Cardiac fibroblast (primary cell): Measurements from ENCODE around the gene TMEM184B.

Experiments
- DNase-seq, 2 donors: peaks; one replicate each; pipeline versions ENCODE4 v3.0.0 to v3.0.0-alpha.2; 2010; ENCODE audit warnings: low read depth in 2 of 2
- H3K4me3 ChIP-seq, 2 donors: replicated peaks in 1 of 2; 1 replicate in 1 of 2; 2 replicates in 1 of 2; pipeline ENCODE4 v1.5.1; 2011; ENCODE audit warnings: low read depth in 2 of 2, low read length in 2 of 2, mild to moderate bottlenecking in 2 of 2, moderate library complexity in 1 of 2
- TF ChIP-seq, protein P1 (sequence below): IDR thresholded peaks from one replicate; pipeline ENCODE4 v1.5.1; 2011; ENCODE audit warnings: low read depth, mild to moderate bottlenecking, low read length, inconsistent platforms

The TMEM184B gene

GRCh38 chr22:38201711-38202436 lies 70.9 kb downstream of the TMEM184B start, which contains the start of gene MAFF:
MAFF (plus strand) TSS chr22:38201994; CDS start chr22:38213854, 11,860 bp downstream.
- TF ChIP-seq, protein P1, sequence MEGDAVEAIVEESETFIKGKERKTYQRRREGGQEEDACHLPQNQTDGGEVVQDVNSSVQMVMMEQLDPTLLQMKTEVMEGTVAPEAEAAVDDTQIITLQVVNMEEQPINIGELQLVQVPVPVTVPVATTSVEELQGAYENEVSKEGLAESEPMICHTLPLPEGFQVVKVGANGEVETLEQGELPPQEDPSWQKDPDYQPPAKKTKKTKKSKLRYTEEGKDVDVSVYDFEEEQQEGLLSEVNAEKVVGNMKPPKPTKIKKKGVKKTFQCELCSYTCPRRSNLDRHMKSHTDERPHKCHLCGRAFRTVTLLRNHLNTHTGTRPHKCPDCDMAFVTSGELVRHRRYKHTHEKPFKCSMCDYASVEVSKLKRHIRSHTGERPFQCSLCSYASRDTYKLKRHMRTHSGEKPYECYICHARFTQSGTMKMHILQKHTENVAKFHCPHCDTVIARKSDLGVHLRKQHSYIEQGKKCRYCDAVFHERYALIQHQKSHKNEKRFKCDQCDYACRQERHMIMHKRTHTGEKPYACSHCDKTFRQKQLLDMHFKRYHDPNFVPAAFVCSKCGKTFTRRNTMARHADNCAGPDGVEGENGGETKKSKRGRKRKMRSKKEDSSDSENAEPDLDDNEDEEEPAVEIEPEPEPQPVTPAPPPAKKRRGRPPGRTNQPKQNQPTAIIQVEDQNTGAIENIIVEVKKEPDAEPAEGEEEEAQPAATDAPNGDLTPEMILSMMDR: no peak
- peak; percentile 99 for DNase-seq

DNA sequence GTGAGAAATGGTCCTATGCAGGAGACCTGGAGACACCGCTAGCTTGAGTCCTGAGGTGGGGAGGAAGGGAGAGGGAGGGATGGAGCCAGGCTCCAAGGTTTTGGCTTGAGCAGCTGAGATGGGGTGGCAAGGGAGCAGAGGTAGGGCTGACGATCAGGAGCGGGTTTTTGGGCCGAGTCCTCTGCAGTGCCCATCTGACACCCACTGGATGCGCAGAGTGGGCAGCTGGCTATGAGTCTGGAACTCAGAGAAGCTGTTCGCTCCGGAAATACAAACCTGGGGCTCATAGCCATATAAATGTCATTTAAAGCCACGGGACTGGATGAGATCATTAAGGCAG lies 71.5 kb downstream of the TMEM184B start:
- H3K4me3 ChIP-seq: peak overlapping the region; percentile 30 to 44
- TF ChIP-seq, protein P1: no peak

More at GRCh38 chr22:38201711-38202436, 70.9 kb downstream of the TMEM184B start, which contains the start of gene MAFF:
- peak within 1 kb of the TSS; percentile 80 to 91 for H3K4me3 ChIP-seq

DNA sequence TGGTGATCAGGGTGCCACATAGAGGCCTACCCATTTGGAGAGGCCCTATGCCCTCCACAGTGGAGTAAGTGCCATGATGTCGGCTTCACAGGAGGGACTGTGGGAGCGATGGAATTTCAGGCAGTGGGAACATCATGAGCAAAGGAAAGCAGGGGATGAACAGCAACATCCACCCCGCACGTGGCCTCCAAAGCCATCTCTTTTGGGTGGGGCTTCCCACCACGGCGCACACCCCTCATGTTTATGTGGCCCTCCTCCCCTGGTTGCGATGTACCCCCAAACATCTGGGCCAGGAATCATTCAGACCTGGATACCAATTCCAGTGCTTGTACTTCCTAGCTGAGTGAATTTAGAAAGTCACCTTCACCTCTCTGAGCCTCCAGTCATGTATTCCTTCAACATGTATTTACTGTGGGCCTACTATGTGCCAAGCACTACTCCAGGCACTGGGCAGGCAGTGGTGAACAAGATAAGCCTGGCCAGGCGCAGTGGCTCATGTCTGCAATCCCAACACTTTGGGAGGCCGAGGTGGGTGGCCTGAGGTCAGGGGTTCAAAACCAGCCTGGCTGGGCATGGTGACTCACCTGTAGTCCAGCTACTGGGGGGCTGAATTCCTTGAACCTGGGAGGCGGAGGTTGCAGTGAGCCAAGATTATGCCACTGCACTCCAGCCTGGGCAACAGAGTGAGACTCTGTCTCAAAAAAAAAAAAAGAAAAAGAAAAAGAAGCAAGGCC lies 72.8 kb downstream of the TMEM184B start:
- H3K4me3 ChIP-seq: no peak overlapping the region
- DNase-seq: no peak
- TF ChIP-seq, protein P1: no peak

More for the DNA sequence above, 71.5 kb downstream of the TMEM184B start:
- no peak for DNase-seq

DNA sequence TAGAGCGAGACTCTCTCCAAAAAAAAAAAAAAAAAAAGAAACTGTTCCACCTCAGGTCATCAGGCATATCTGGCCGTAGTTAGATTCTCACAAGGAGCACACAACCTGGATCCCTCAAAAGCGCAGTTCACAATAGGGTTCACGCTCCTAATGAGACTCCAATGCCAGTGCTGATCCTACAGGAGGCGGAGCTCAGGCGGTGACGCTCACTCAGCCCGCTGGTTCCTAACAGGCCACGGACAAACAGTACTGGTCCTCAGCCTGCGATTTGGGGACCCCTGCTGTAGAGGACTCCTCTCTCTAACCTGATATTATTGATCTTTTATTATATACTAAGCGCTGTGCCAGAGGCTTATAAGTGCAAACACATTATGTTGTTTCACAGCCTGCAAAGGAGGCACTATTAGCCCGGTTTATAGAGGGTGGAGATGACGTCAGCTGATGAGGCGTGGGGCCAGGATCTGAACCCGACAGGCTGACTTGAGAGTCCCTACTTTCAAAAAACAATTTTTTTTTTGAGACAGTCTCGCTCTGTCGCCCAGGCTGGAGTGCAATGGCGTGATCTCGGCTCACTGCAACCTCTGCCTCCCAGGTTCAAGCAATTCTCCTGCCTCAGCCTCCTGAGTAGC lies 75.9 kb downstream of the TMEM184B start:
- DNase-seq: no peak
- no peak overlapping the region for H3K4me3 ChIP-seq
- TF ChIP-seq, protein P1: no peak

GRCh38 chr22:38193580-38193979 lies 79.2 kb downstream of the TMEM184B start:
- peak in 1 of 2 donors; percentile 83 for DNase-seq
- no peak overlapping the region for H3K4me3 ChIP-seq
- TF ChIP-seq, protein P1: no peak

DNA sequence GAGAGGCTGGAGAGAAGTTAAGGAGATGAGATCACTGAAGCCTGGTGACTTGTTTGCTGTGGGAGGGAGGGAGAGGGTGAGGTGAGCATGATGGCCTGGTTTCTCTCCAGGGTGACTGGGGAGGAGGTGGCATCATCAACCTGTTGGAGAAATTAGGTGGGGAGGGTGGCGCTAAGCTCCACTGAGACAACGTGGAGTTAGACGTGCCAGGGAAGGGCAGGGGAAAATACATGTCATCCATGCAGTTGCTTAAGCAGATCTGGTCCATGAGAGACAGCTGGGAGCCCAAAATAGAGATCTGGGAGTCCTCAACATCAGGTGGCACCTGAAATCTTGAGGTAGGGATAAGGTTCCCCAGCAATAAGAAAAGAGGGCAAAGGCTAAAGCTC lies 80.3 kb downstream of the TMEM184B start:
- TF ChIP-seq, protein P1: no peak
- no peak overlapping the region for H3K4me3 ChIP-seq
- no peak for DNase-seq
